Vagina (tissue), 2 donors: ENCODE measurements around the gene GIPC2.

Experiments
- CTCF ChIP-seq, 3 experiments: fragments of 450-650 bp in 2 of 3; fragments of 200-600 bp in 1 of 3; sonication (generic) in 1 of 3; IDR thresholded peaks; one replicate each; pipeline ENCODE4 v1.5.1; 2017 to 2019; ENCODE audit warnings: antibody characterized with exemption in 3 of 3, mild to moderate bottlenecking in 2 of 3, moderate library complexity in 2 of 3
- POLR2A ChIP-seq, 2 donors: fragments of 450-650 bp; IDR thresholded peaks; one replicate each; pipeline ENCODE4 v1.6.1; 2017; ENCODE audit warnings: antibody characterized with exemption in 2 of 2, mild to moderate bottlenecking in 2 of 2, moderate library complexity in 2 of 2

DNA sequence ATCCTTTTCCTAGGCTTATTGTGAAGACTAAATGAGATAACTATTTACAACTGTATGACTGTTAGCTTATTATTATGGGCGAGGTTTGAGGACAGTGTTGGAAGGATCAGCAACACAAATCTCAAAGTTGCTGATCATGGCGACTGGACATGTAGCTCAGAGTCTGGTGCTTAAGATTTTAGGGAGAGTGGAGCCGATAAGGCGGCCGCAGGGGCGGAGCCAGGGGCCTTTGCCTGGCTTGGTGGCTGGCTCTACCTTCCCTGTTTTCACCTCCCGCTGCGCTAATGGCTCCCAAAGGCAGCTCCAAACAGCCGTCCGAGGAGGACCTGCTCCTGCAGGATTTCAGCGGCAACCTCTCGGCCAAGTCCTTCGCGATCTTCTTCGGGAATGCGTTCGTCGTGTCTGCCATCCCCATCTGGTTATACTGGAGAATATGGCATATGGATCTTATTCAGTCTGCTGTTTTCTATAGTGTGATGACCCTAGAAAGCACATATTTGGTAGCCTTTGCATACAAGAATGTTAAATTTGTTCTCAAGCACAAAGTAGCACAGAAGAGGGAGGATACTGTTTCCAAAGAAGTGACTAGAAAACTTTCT is 45.5 kb downstream of the GIPC2 start:
- TF ChIP-seq POLR2A (IDR thresholded peaks at IDR 0.05), result no peak
- no peak for TF ChIP-seq CTCF (IDR thresholded peaks at IDR 0.05)
